ENCODE results near the gene NTMT1. TPM values are rescaled to one million over a fixed set of nuclear protein-coding genes. Genes with fewer than 3 reads are reported as not detected.

Gene NTMT1
- total and polyA plus RNA-seq, 9 of the 15 experiments (the other 6 are each of a cell fraction or from before 2014, with no cell fraction given): 42.1 to 116 (median 74.7) TPM

- no peak; the same call in 1 of the 2 replicates for TF ChIP-seq ZBTB33 (CRISPR knock-in tag; IDR thresholded peaks at IDR 0.05)
- TF ChIP-seq SRSF9 (IDR thresholded peaks at IDR 0.05; ENCODE audit: borderline replicate concordance, low read depth, low read length): no peak
- no peak for TF ChIP-seq ZSCAN32 (CRISPR knock-in tag; IDR thresholded peaks at IDR 0.05)
- no peak for TF ChIP-seq ARID2 (IDR thresholded peaks at IDR 0.05)
- no peak for TF ChIP-seq BACH1 (tag; IDR thresholded peaks at IDR 0.05)
- no peak for TF ChIP-seq TSC22D4 (tag; IDR thresholded peaks at IDR 0.05)
- no peak for TF ChIP-seq ZNF121 (CRISPR knock-in tag; conservative IDR thresholded peaks at IDR 0.05)
- TF ChIP-seq ARID3A (IDR thresholded peaks at IDR 0.05; ENCODE audit: borderline replicate concordance, low read depth, low read length): 0 out of 2 replicates have a peak, but pooled peaks have one; percentile 41
- TF ChIP-seq PHF8 (IDR thresholded peaks at IDR 0.05; ENCODE audit: borderline replicate concordance, low read length): no peak
- no peak for TF ChIP-seq GTF2E2 (tag; IDR thresholded peaks at IDR 0.05)
- no peak for TF ChIP-seq KAT8 (IDR thresholded peaks at IDR 0.05; ENCODE audit: low read depth)
- 0 out of 2 replicates have a peak, but pooled peaks have one; percentile 44 for TF ChIP-seq KAT7 (CRISPR knock-in tag; IDR thresholded peaks at IDR 0.05; ENCODE audit: borderline replicate concordance)
- 0 out of 2 replicates have a peak, but pooled peaks have one; percentile 8 for TF ChIP-seq KLF16 (IDR thresholded peaks at IDR 0.05)
- no peak for TF ChIP-seq FOSL1 (tag; conservative IDR thresholded peaks at IDR 0.05)
- no peak for TF ChIP-seq SMARCA5 (IDR thresholded peaks at IDR 0.05)
- no peak for TF ChIP-seq SUPT5H (IDR thresholded peaks at IDR 0.05)
- TF ChIP-seq ZHX1 (conservative IDR thresholded peaks at IDR 0.05; ENCODE audit: low read length): no peak
- no peak for TF ChIP-seq MAFF (IDR thresholded peaks at IDR 0.05; ENCODE audit: low read length)
- TF ChIP-seq SAFB2 (IDR thresholded peaks at IDR 0.05; ENCODE audit: borderline replicate concordance, low read depth, low read length, severe bottlenecking): no peak
- no peak for TF ChIP-seq ZNF830 (CRISPR knock-in tag; IDR thresholded peaks at IDR 0.05)
- TF ChIP-seq SMARCC2 (IDR thresholded peaks at IDR 0.05; ENCODE audit: low read depth): no peak
- TF ChIP-seq ZBTB7A (IDR thresholded peaks at IDR 0.05; ENCODE audit: borderline replicate concordance, control insufficient read depth, low read depth, low read length): peak; percentile 41; the same call in 1 of the 2 replicates
These were observed 1.7 kb upstream of the NTMT1 start (continued) for GRCh38 chr9:129624168-129624759.

Data from K562 (cell line).